ENCODE results near the gene TLR5. TPM values are rescaled to one million over a fixed set of nuclear protein-coding genes. Genes with fewer than 3 reads are reported as not detected.

Gene TLR5
- total RNA-seq, 3 donors from 2014 or later = 11.5 to 33.5 (median 16.5) TPM

DNA sequence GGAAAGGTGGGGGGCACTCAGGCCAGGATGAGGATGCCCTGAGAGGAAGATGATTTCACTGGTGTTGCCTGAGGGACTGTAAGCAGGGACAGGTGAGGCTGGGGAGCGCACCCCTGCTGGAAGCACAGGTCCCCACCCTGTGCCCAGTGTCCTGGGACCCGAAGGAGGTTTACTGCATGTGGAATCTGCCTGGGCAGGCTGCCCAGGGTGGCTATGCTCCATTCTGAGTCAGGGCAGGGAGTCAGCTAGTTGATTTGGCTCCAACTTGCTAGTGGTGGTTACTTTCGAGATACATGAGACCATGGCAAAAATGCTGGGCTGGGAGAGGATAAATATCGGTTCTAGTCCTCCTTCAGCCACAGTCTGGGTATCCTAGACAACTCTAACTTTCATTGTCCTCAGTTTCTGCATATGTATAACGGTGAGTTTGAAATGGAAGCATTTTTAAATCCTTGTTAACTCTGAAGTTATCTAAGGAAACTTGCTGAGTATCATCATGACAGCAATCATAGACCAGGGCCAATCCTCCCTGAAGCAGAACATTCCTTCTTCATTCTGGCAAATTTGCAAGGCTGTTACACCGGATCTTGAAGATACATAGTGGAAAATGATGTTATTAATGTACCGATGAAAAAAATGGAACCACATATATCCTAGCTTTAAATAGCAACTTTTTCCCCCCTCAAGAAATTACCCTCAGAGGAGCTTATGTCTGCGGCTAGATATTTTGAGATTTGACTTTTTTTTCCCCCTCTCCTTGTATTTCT lies 7.7 kb downstream of the TLR5 start:
- H3K36me3 ChIP-seq = no peaks in the 10 kb centered on the region
- H3K27ac ChIP-seq = peak overlapping the region; percentile 78 to 88
- intact Hi-C loops (cut with DNase I; ENCODE audit: low total_unique reads) = loop anchor here (10.0 kb wide), 1 partner anchor 539 kb away; no protein-coding TSS in a partner anchor
- TF ChIP-seq, protein P1, sequence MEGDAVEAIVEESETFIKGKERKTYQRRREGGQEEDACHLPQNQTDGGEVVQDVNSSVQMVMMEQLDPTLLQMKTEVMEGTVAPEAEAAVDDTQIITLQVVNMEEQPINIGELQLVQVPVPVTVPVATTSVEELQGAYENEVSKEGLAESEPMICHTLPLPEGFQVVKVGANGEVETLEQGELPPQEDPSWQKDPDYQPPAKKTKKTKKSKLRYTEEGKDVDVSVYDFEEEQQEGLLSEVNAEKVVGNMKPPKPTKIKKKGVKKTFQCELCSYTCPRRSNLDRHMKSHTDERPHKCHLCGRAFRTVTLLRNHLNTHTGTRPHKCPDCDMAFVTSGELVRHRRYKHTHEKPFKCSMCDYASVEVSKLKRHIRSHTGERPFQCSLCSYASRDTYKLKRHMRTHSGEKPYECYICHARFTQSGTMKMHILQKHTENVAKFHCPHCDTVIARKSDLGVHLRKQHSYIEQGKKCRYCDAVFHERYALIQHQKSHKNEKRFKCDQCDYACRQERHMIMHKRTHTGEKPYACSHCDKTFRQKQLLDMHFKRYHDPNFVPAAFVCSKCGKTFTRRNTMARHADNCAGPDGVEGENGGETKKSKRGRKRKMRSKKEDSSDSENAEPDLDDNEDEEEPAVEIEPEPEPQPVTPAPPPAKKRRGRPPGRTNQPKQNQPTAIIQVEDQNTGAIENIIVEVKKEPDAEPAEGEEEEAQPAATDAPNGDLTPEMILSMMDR (IDR thresholded peaks at IDR 0.05) = no peak
- no peak for TF ChIP-seq POLR2A (IDR thresholded peaks at IDR 0.05)
- TF ChIP-seq POLR2AphosphoS5 (IDR thresholded peaks at IDR 0.05) = no peak
- no peaks in the 10 kb centered on the region for H3K27me3 ChIP-seq
- no peaks in the 10 kb centered on the region for H3K9me3 ChIP-seq
- peaks cover 10 to 25% of the 10 kb centered on the region in 2 donors for H3K4me1 ChIP-seq
- no peak overlapping the region for H3K4me3 ChIP-seq
- DNase-seq (ENCODE audit: low spot score in 2 of 2) = peak in 1 of 2 donors; percentile 38

DNA sequence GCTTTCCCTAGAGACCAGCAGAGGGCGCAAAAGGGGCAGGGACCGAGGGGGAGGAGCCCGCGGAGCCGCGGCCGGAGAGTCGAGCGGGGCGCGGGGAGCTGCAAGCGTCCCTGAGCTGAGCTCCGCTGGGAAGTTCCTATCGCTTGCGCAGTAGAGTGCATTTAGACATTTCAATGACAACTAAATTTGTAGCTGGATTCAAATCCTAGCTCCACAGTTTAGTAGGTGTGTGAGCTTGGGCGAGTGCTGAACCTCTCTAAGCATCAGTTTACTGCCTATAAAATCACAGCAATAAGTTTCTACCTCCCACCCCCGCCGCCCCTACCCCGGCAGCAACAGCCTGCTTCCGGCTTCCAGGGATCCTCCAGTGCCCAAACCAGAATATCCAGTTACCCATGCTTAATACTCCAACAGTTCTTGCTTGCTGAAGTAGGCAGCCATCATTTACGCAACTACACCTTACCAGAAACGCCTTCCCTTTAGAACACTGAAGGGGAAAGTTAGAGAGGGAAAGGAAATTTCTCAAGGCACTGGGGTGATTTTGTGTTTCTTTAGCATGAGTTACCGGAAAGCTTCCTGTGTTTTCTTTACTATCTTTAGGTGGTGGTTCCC lies 9.1 kb downstream of the TLR5 start:
- Histone ChIP-seq H3K27me3 (no peaks in the 10 kb centered on the region), H3K27ac (peak overlapping the region; percentile 78 to 88), H3K4me1 (peaks cover 10 to 25% of the 10 kb centered on the region in 2 donors), H3K36me3 (no peaks in the 10 kb centered on the region), H3K9me3 (no peaks in the 10 kb centered on the region), H3K4me3 (peak overlapping the region; percentile 25 to 59 (median 49))
- intact Hi-C loops (cut with DNase I; ENCODE audit: low total_unique reads) = loop anchor here (10.0 kb wide), 1 partner anchor 541 kb away; no protein-coding TSS in a partner anchor
- peak; percentile 78 to 89 for DNase-seq (ENCODE audit: low spot score in 2 of 2)
- TF ChIP-seq, protein P1 (IDR thresholded peaks at IDR 0.05) = peak; percentile 81 to 96 (median 91)
- TF ChIP-seq POLR2A (IDR thresholded peaks at IDR 0.05) = no peak
- TF ChIP-seq POLR2AphosphoS5 (IDR thresholded peaks at IDR 0.05) = peak in 1 of 3 donors; percentile 29

DNA sequence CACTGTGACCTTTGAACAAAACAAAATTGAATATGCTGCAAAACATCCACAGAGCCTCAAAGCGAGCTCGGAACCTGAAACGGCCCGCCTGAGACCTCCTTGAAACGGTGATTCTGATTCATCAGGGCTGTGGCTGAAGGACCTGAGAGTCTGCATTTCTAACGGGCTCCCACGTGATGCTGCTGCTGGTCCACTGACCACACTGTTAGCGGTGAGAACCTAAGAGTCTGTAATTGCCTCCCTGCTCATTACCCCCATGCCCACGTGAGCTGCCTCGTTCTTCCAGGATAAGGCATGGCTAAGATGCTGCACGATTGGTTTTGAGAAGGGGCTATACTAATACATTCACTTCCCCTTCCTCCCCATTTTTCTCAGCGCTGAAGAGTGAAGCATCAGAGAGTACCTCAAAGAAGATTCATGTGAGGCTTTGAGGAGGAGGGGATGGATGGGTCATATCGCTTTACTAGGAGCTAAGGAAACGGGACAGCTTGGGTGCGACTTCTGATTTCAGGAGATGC lies 9.7 kb downstream of the TLR5 start:
- H3K4me1 ChIP-seq = peaks cover 10 to 24% of the 10 kb centered on the region in 2 donors
- TF ChIP-seq POLR2AphosphoS5 (IDR thresholded peaks at IDR 0.05) = no peak
- TF ChIP-seq, protein P1 (IDR thresholded peaks at IDR 0.05) = no peak
- TF ChIP-seq POLR2A (IDR thresholded peaks at IDR 0.05) = no peak
- no peaks in the 10 kb centered on the region for H3K9me3 ChIP-seq
- no peaks in the 10 kb centered on the region for H3K27me3 ChIP-seq
- DNase-seq (ENCODE audit: low spot score in 2 of 2) = no peak
- intact Hi-C loops (cut with DNase I; ENCODE audit: low total_unique reads) = loop anchor here (10.0 kb wide), 1 partner anchor 541 kb away; no protein-coding TSS in a partner anchor
- H3K27ac ChIP-seq = peak overlapping the region; percentile 78 to 88
- no peaks in the 10 kb centered on the region for H3K36me3 ChIP-seq
- H3K4me3 ChIP-seq = peak overlapping the region in 2 of 3 donors; percentile 49 to 59

DNA sequence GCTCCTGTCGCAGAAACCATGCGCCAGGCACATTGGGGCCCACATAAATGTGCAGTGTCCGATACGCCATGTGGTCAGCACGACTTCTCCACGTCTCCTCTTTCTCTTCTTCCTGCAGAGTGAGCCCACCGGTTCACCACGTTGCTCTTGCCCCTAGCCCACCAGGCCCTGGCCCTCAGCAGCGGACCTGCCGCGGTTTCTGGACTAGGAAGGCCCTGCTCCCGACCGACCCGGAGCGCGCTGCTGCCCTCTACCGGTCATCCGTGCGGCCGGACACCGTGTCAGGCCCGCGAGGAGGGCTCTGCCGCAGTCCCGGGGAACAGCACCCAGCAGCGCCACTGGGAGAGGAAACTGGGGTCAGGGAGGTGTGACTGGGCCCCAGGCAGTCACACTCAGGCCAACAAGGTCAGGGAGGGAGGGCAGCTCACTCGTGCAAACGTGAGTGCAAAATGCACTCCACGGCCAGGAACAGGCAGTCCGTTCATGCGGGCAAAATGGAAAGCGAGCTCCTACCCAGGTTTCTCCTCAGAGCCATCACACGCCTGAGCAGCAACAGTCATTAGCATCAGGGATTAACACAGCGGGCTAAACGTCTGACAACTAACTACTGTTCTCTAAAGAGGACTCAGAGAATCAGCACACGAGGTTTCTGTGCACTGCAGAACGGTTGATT lies 13.7 kb downstream of the TLR5 start:
- H3K9me3 ChIP-seq = no peaks in the 10 kb centered on the region
- peak in 1 of 2 donors; percentile 75 for DNase-seq (ENCODE audit: low spot score in 2 of 2)
- intact Hi-C loops (cut with DNase I; ENCODE audit: low total_unique reads) = no loop called here
- peaks cover 0 to 3% of the 10 kb centered on the region in 2 donors for H3K4me1 ChIP-seq
- H3K27me3 ChIP-seq = no peaks in the 10 kb centered on the region
- TF ChIP-seq, protein P1 (IDR thresholded peaks at IDR 0.05) = peak; percentile 31 to 75 (median 53)
- no peak for TF ChIP-seq POLR2AphosphoS5 (IDR thresholded peaks at IDR 0.05)
- TF ChIP-seq POLR2A (IDR thresholded peaks at IDR 0.05) = no peak
- H3K36me3 ChIP-seq = no peaks in the 10 kb centered on the region
- H3K27ac ChIP-seq = no peak overlapping the region
- H3K4me3 ChIP-seq = peak overlapping the region in 1 of 3 donors; percentile 52
